HepG2 (cell line): ENCODE measurements around the gene SPTY2D1. TPM values are rescaled to one million over a fixed set of nuclear protein-coding genes. Genes with fewer than 3 reads are reported as not detected.
A peak's percentile ranks its signal among the peaks of the same experiment; 100 is the strongest.

Source experiments
- CBFB ChIP-seq: sonication (generic); formaldehyde crosslinking; IDR thresholded peaks from 2 replicates; pipeline ENCODE4 v1.4.0; 2020; ENCODE audit warnings: missing genetic modification reagents
- CREM ChIP-seq, 2 experiments: sonication (generic) in 1 of 2; formaldehyde crosslinking in 1 of 2; IDR thresholded peaks; 2 replicates each; pipeline versions ENCODE4 v1.4.0 to v1.6.1; 2016 to 2020; ENCODE audit warnings: antibody characterized with exemption in 1 of 2, mild to moderate bottlenecking in 1 of 2, missing genetic modification reagents in 1 of 2
- DMTF1 ChIP-seq: sonication (generic); formaldehyde crosslinking; IDR thresholded peaks from 2 replicates; pipeline ENCODE4 v1.4.0; 2020; ENCODE audit warnings: mild to moderate bottlenecking, missing genetic modification reagents
- DNMT1 ChIP-seq: sonication (generic); formaldehyde crosslinking; IDR thresholded peaks from 2 replicates; pipeline ENCODE4 v1.5.1; 2020; ENCODE audit warnings: mild to moderate bottlenecking, missing genetic modification reagents
- ELF3 ChIP-seq: IDR thresholded peaks from 2 replicates; pipeline ENCODE4 v1.6.1; 2016; ENCODE audit warnings: missing genetic modification reagents, missing compliant biosample characterization
- FUBP1 ChIP-seq: sonication (generic); formaldehyde crosslinking; IDR thresholded peaks from 2 replicates; pipeline ENCODE4 v1.5.1; 2020; ENCODE audit warnings: missing genetic modification reagents, mild to moderate bottlenecking, borderline replicate concordance
- GPN1 ChIP-seq: sonication (generic); formaldehyde crosslinking; IDR thresholded peaks from 2 replicates; pipeline ENCODE4 v1.5.1; 2020; ENCODE audit warnings: missing genetic modification reagents, borderline replicate concordance
- HNF1B ChIP-seq: sonication (generic); formaldehyde crosslinking; IDR thresholded peaks from 2 replicates; pipeline ENCODE4 v1.5.1; 2020; ENCODE audit warnings: mild to moderate bottlenecking, moderate library complexity, missing genetic modification reagents
- HNRNPLL ChIP-seq: fragments of 200-400 bp; formaldehyde crosslinking; IDR thresholded peaks from 2 replicates; pipeline ENCODE4 v1.6.1; 2017; ENCODE audit warnings: mild to moderate bottlenecking, low read depth, low read length; ENCODE audit not compliant: poor library complexity, severe bottlenecking
- JUNB ChIP-seq: sonication (generic); formaldehyde crosslinking; IDR thresholded peaks from 2 replicates; pipeline ENCODE4 v1.8.0; 2022; ENCODE audit warnings: missing genetic modification reagents, mild to moderate bottlenecking, borderline replicate concordance
- NFE2L1 ChIP-seq: sonication (generic); formaldehyde crosslinking; IDR thresholded peaks from 2 replicates; pipeline ENCODE4 v1.4.0; 2020; ENCODE audit warnings: missing genetic modification reagents, mild to moderate bottlenecking, borderline replicate concordance
- NR0B2 ChIP-seq: sonication (generic); formaldehyde crosslinking; IDR thresholded peaks from 2 replicates; pipeline ENCODE4 v1.4.0; 2020; ENCODE audit warnings: mild to moderate bottlenecking, missing genetic modification reagents
- SALL2 ChIP-seq: sonication (generic); formaldehyde crosslinking; IDR thresholded peaks from 2 replicates; pipeline ENCODE4 v1.8.1; 2023; ENCODE audit warnings: mild to moderate bottlenecking, missing genetic modification reagents, inconsistent platforms
- THAP7 ChIP-seq: sonication (generic); formaldehyde crosslinking; IDR thresholded peaks from 2 replicates; pipeline ENCODE4 v1.8.1; 2023; ENCODE audit warnings: mild to moderate bottlenecking, missing genetic modification reagents
- ZNF326 ChIP-seq: sonication (generic); formaldehyde crosslinking; IDR thresholded peaks from 2 replicates; pipeline ENCODE4 v1.4.0; 2020; ENCODE audit warnings: missing genetic modification reagents, borderline replicate concordance
- ZNF546 ChIP-seq: sonication (generic); formaldehyde crosslinking; conservative IDR thresholded peaks from 2 replicates; pipeline ENCODE4 v1.8.1; 2023; ENCODE audit warnings: mild to moderate bottlenecking, missing genetic modification reagents
- ZNF800 ChIP-seq: sonication (generic); formaldehyde crosslinking; IDR thresholded peaks from 2 replicates; pipeline ENCODE4 v1.4.0; 2020; ENCODE audit warnings: missing genetic modification reagents
- ZSCAN25 ChIP-seq: sonication (generic); formaldehyde crosslinking; IDR thresholded peaks from 2 replicates; pipeline ENCODE4 v1.8.0; 2022; ENCODE audit warnings: mild to moderate bottlenecking, missing genetic modification reagents
- polyA plus RNA-seq, 8 experiments: library from polyadenylated mRNA; depleted of rRNA in 3 of 8; stranded (reverse) in 7 of 8; unstranded in 1 of 8; fragments of >200 nt; fragmentation: Illumina TruSeq in 4 of 8; extraction: Trizol in 4 of 8; gene quantifications; 2 replicates each; pipeline versions ENCODE4 v1.2.1 to v1.2.3, GENCODE V29; 2011 to 2016; ENCODE audit warnings: low read depth in 4 of 8, missing spikeins in 1 of 8, mixed read lengths in 1 of 8; ENCODE audit not compliant: insufficient read depth in 1 of 8
- total RNA-seq, 5 experiments: library from RNA; depleted of rRNA; stranded (reverse); fragments of >200 nt; fragmentation: Illumina TruSeq; extraction: Trizol; gene quantifications; 2 replicates each; pipeline ENCODE4 v1.2.3, GENCODE V29; 2016; ENCODE audit warnings: low read depth in 1 of 5

SPTY2D1 gene
- total and polyA plus RNA-seq, 2 of the 13 experiments (the other 11 are each of a cell fraction or from before 2014, with no cell fraction given): 6.9 to 14.8 TPM

GRCh38 chr11:18634140-18635032 lies at the start of gene SPTY2D1 (continued):
- TF ChIP-seq HNF1B (peak; percentile 83; the same call in 1 of the 2 replicates), ZNF800 (no peak), GPN1 (CRISPR knock-in tag) (no peak; the same call in 1 of the 2 replicates), DNMT1 (CRISPR knock-in tag) (0 out of 2 replicates have a peak, but pooled peaks have one; percentile 55), HNRNPLL (peak; percentile 75), NR0B2 (no peak), NFE2L1 (peak; percentile 71; the same call in 1 of the 2 replicates), ZNF326 (CRISPR knock-in tag) (no peak), THAP7 (CRISPR knock-in tag) (no peak), ZNF546 (CRISPR knock-in tag) (no peak), JUNB (no peak), ELF3 (CRISPR knock-in tag) (peak; percentile 63; the same call in 1 of the 2 replicates), SALL2 (CRISPR knock-in tag) (peak; percentile 81; the same call in 1 of the 2 replicates), FUBP1 (CRISPR knock-in tag) (no peak), DMTF1 (CRISPR knock-in tag) (no peak), ZSCAN25 (no peak; the same call in 1 of the 2 replicates), CREM (IDR thresholded peaks at IDR 0.05) (peak; percentile 99), CREM (CRISPR knock-in tag; IDR thresholded peaks at IDR 0.05) (peak; percentile 85), CBFB (peak; percentile 71; the same call in 1 of the 2 replicates)
